OCI-LY3 (cell line): ENCODE data around the gene EMB.
"Not testable (repeated sequence)": the region's sequence is repeated elsewhere in the genome, so short reads cannot be mapped to it uniquely, and the experiment has no call there.

Experiments
- CTCF ChIP-seq: fragments of 200-600, 300-600 bp; sonication (generic); IDR thresholded peaks from 2 replicates; pipeline ENCODE4 v1.5.1; 2014; ENCODE audit warnings: antibody characterized with exemption, low read length, low read depth
- EZH2phosphoT487 ChIP-seq: fragments of 200-600 bp; shearing (Covaris generic); IDR thresholded peaks from 2 replicates; pipeline ENCODE4 v1.6.1; 2018; ENCODE audit warnings: antibody characterized with exemption, mixed run types, low read depth

GRCh38 chr5:50431133-50431904, 9.8 kb downstream of the EMB start:
- not testable (repeated sequence) for TF ChIP-seq CTCF, EZH2phosphoT487
